GM12878 (cell line): Measurements from ENCODE around the gene PCDHGA10. TPM values are rescaled to one million over a fixed set of nuclear protein-coding genes. Genes with fewer than 3 reads are reported as not detected.

ENCODE experiments used
- BMI1 ChIP-seq: fragments of 450-650 bp; IDR thresholded peaks from 2 replicates; pipeline ENCODE4 v1.6.1; 2016; ENCODE audit warnings: mild to moderate bottlenecking, moderate library complexity, borderline replicate concordance
- BRCA1 ChIP-seq: IDR thresholded peaks from 2 replicates; pipeline ENCODE4 v1.6.1; 2011; ENCODE audit warnings: low read depth, low read length, improper control_type of control experiment
- CBFB ChIP-seq: IDR thresholded peaks from 2 replicates; pipeline ENCODE4 v1.6.1; 2016; ENCODE audit warnings: antibody characterized with exemption, low read depth
- CBX5 ChIP-seq: sonication (generic); IDR thresholded peaks from 2 replicates; pipeline ENCODE4 v1.6.1; 2016; ENCODE audit warnings: low read depth, moderate library complexity, mild to moderate bottlenecking, inconsistent platforms
- CREB1 ChIP-seq: IDR thresholded peaks from 2 replicates; pipeline ENCODE4 v1.6.1; 2012; ENCODE audit warnings: low read depth, mild to moderate bottlenecking, inconsistent platforms
- CTCF ChIP-seq, 3 experiments: IDR thresholded peaks in 2 of 3; conservative IDR thresholded peaks in 1 of 3; 2 replicates each; pipeline ENCODE4 v1.5.1; 2011; ENCODE audit warnings: low read depth in 3 of 3, low read length in 3 of 3, mild to moderate bottlenecking in 3 of 3, control low read depth in 2 of 3, moderate library complexity in 2 of 3, inconsistent platforms in 1 of 3, mixed read lengths in 1 of 3; ENCODE audit not compliant: control insufficient read depth in 2 of 3, insufficient read depth in 1 of 3; ENCODE audit errors: extremely low read depth in 1 of 3
- EED ChIP-seq: sonication (generic); IDR thresholded peaks from 2 replicates; pipeline ENCODE4 v1.6.1; 2016; ENCODE audit warnings: antibody characterized with exemption, low read depth
- EGR1 ChIP-seq, 2 experiments: IDR thresholded peaks; 1 replicate in 1 of 2; 2 replicates in 1 of 2; pipeline ENCODE4 v1.6.1; 2011 to 2012; ENCODE audit warnings: low read depth in 2 of 2, low read length in 2 of 2, borderline replicate concordance in 1 of 2, mild to moderate bottlenecking in 1 of 2, moderate library complexity in 1 of 2
- ESRRA ChIP-seq: IDR thresholded peaks from 2 replicates; pipeline ENCODE4 v1.6.1; 2012; ENCODE audit warnings: mild to moderate bottlenecking, low read length, improper control_type of control experiment
- ETV6 ChIP-seq, 2 experiments: fragments of 450-650 bp in 1 of 2; IDR thresholded peaks in 1 of 2; conservative IDR thresholded peaks in 1 of 2; 2 replicates each; pipeline ENCODE4 v1.6.1; 2014; ENCODE audit warnings: antibody characterized with exemption in 1 of 2, borderline replicate concordance in 1 of 2, low read depth in 1 of 2, mild to moderate bottlenecking in 1 of 2, moderate library complexity in 1 of 2
- FOXM1 ChIP-seq: IDR thresholded peaks from 2 replicates; pipeline ENCODE4 v1.6.1; 2012; ENCODE audit warnings: low read depth, mild to moderate bottlenecking, inconsistent platforms, low read length, moderate library complexity
- GATAD2B ChIP-seq: fragments of 450-650 bp; conservative IDR thresholded peaks from 2 replicates; pipeline ENCODE4 v1.6.1; 2017; ENCODE audit warnings: low read depth, mild to moderate bottlenecking, moderate library complexity
- IKZF2 ChIP-seq, 2 experiments: fragments of 450-650 bp; IDR thresholded peaks; 2 replicates each; pipeline ENCODE4 v1.6.1; 2017; ENCODE audit warnings: mild to moderate bottlenecking in 2 of 2, moderate library complexity in 2 of 2
- MEF2B ChIP-seq: fragments of 450-650 bp; IDR thresholded peaks from 2 replicates; pipeline ENCODE4 v1.6.1; 2018; ENCODE audit warnings: mild to moderate bottlenecking, moderate library complexity; ENCODE audit not compliant: partially characterized antibody, poor library complexity, severe bottlenecking
- MTA2 ChIP-seq: fragments of 450-650 bp; IDR thresholded peaks from 2 replicates; pipeline ENCODE4 v1.6.1; 2016; ENCODE audit warnings: low read depth, mild to moderate bottlenecking, moderate library complexity
- MTA3 ChIP-seq: IDR thresholded peaks from 2 replicates; pipeline ENCODE4 v1.6.1; 2012; ENCODE audit warnings: low read length, inconsistent platforms, borderline replicate concordance
- NBN ChIP-seq: fragments of 450-650 bp; IDR thresholded peaks from 2 replicates; pipeline ENCODE4 v1.6.1; 2016
- PML ChIP-seq: IDR thresholded peaks from 2 replicates; pipeline ENCODE4 v1.6.1; 2012; ENCODE audit warnings: low read length, inconsistent platforms
- POLR2A ChIP-seq: IDR thresholded peaks from 2 replicates; pipeline ENCODE4 v1.6.1; 2011; ENCODE audit warnings: low read depth, mild to moderate bottlenecking, low read length
- POU2F2 ChIP-seq: IDR thresholded peaks from 3 replicates; pipeline ENCODE4 v1.6.1; 2011; ENCODE audit warnings: low read depth, mild to moderate bottlenecking, low read length, borderline replicate concordance
- RAD21 ChIP-seq: IDR thresholded peaks from 2 replicates; pipeline ENCODE4 v1.6.1; 2011; ENCODE audit warnings: mild to moderate bottlenecking, low read depth, low read length, moderate library complexity; ENCODE audit not compliant: insufficient read depth
- RB1 ChIP-seq: fragments of 450-650 bp; formaldehyde crosslinking; IDR thresholded peaks from 2 replicates; pipeline ENCODE4 v1.6.1; 2017; ENCODE audit warnings: mild to moderate bottlenecking, borderline replicate concordance
- RBBP5 ChIP-seq: fragments of 200-600 bp; sonication (generic); conservative IDR thresholded peaks from 2 replicates; pipeline ENCODE4 v1.6.1; 2016
- SMAD1 ChIP-seq: fragments of 450-650 bp; IDR thresholded peaks from 2 replicates; pipeline ENCODE4 v1.6.1; 2018; ENCODE audit warnings: mild to moderate bottlenecking, low read depth; ENCODE audit not compliant: partially characterized antibody
- SP1 ChIP-seq: IDR thresholded peaks from one replicate; pipeline ENCODE4 v1.6.1; 2011; ENCODE audit warnings: low read depth, low read length
- STAT3 ChIP-seq: IDR thresholded peaks from 2 replicates; pipeline ENCODE4 v1.6.1; 2011; ENCODE audit warnings: low read depth, low read length, improper control_type of control experiment
- YY1 ChIP-seq: IDR thresholded peaks from 2 replicates; pipeline ENCODE4 v1.6.1; 2011; ENCODE audit warnings: low read depth, mild to moderate bottlenecking, low read length
- ZNF217 ChIP-seq: fragments of 450-650 bp; IDR thresholded peaks from 2 replicates; pipeline ENCODE4 v1.6.1; 2017; ENCODE audit warnings: antibody characterized with exemption, mild to moderate bottlenecking
- ZNF274 ChIP-seq: IDR thresholded peaks from one replicate; pipeline ENCODE4 v1.8.0; 2011; ENCODE audit not compliant: insufficient read length, insufficient read depth
- polyA plus RNA-seq, 11 experiments: library from polyadenylated mRNA; depleted of rRNA in 4 of 11; unstranded in 6 of 11; stranded (reverse) in 5 of 11; fragments of >200 nt; fragmentation: Nextera tagmentation in 4 of 11; fragmentation: Illumina TruSeq in 1 of 11; extraction: Ambion mirVana in 4 of 11; extraction: Trizol in 1 of 11; gene quantifications; 1 replicate in 1 of 11; 2 replicates in 10 of 11; pipeline versions ENCODE4 v1.2.1 to v1.2.3, GENCODE V29; 2011 to 2016; ENCODE audit warnings: inconsistent platforms in 2 of 11, missing spikeins in 2 of 11, low read depth in 1 of 11
- total RNA-seq, 4 experiments: library from RNA; depleted of rRNA in 3 of 4; stranded (reverse); fragments of >200 nt in 3 of 4; fragmentation: Illumina TruSeq in 1 of 4; extraction: Trizol in 1 of 4; gene quantifications; 2 replicates each; pipeline versions ENCODE4 v1.2.1 to v1.2.3, GENCODE V29; 2013 to 2021
- TF ChIP-seq, protein P1 (sequence below): fragments of 450-650 bp; IDR thresholded peaks from 2 replicates; pipeline ENCODE4 v1.6.1; 2017; ENCODE audit warnings: mild to moderate bottlenecking, low read depth, inconsistent platforms; ENCODE audit not compliant: poor library complexity, severe bottlenecking

PCDHGA10 gene
- total and polyA plus RNA-seq, 10 of the 15 experiments (the other 5 are each of a cell fraction or from before 2014, with no cell fraction given), result 0.39 to 2.2 (median 1.1) TPM

DNA sequence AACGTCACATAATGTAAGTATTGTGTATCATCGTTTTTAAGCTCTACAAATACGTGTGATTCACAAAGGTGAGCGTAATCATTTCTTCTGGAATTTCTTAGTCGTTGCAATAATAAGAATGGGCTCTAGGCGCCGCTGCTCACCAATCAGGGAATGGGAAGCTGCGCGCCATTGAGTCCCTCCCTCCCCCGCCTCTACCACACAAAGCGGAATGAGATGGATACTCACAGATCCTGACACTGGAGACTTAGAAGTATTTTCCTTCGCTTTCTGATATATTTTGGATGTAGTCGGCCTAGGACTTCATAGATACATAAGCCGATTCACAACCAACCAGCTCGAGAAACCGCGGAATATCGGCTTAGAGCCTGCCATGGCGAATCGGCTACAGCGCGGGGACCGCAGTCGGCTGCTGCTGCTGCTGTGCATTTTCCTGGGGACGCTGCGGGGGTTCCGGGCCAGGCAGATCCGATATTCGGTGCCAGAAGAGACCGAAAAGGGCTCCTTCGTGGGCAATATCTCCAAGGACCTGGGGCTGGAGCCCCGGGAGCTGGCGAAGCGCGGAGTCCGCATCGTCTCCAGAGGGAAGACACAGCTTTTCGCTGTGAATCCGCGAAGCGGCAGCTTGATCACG, 8.2 kb downstream of the PCDHGA10 start, which contains the start of gene PCDHGA11 (continued):
- TF ChIP-seq CTCF (IDR thresholded peaks at IDR 0.05 in 2 of 3, conservative IDR thresholded peaks at IDR 0.05 in 1 of 3; ENCODE audit: control insufficient read depth in 2 of 3, extremely low read depth in 1 of 3, insufficient read depth in 1 of 3, low read depth in 3 of 3, low read length in 3 of 3), result peak; percentile 83 to 89 (median 89)
- TF ChIP-seq MTA3, result no peak
- TF ChIP-seq POLR2A, result no peak
- TF ChIP-seq EED, result peak; percentile 52
- TF ChIP-seq IKZF2 (IDR thresholded peaks at IDR 0.05), result peak; percentile 33 to 36; a peak in 3 of 4 replicates
- TF ChIP-seq GATAD2B, result no peak
- no peak for TF ChIP-seq BMI1
- TF ChIP-seq MTA2, result no peak
- no peak for TF ChIP-seq SP1
- TF ChIP-seq CBFB, result 0 out of 2 replicates have a peak, but pooled peaks have one; percentile 16
- TF ChIP-seq MEF2B, result no peak
- TF ChIP-seq BRCA1, result no peak
- TF ChIP-seq CREB1, result 0 out of 2 replicates have a peak, but pooled peaks have one; percentile 37
- peak; percentile 46; the same call in 1 of the 2 replicates for TF ChIP-seq FOXM1
- no peak for TF ChIP-seq ESRRA
- TF ChIP-seq RBBP5, result no peak
- TF ChIP-seq ZNF274, result no peak
- TF ChIP-seq RB1, result peak; percentile 25; the same call in 1 of the 2 replicates
- 0 out of 3 replicates have a peak, but pooled peaks have one; percentile 22 for TF ChIP-seq POU2F2
- TF ChIP-seq EGR1 (IDR thresholded peaks at IDR 0.05; ENCODE audit: borderline replicate concordance in 1 of 2, low read depth in 2 of 2, low read length in 2 of 2), result peak in 1 of 2 experiments; percentile 61; a peak in 1 of 3 replicates
- TF ChIP-seq ETV6 (conservative IDR thresholded peaks at IDR 0.05 in 1 of 2, IDR thresholded peaks at IDR 0.05 in 1 of 2; ENCODE audit: borderline replicate concordance in 1 of 2, low read depth in 1 of 2), result 0 out of 4 replicates have a peak, but pooled peaks of 1 of the 2 experiments have one; percentile 8
- TF ChIP-seq PML, result peak; percentile 41; the same call in 1 of the 2 replicates
- TF ChIP-seq, protein P1, sequence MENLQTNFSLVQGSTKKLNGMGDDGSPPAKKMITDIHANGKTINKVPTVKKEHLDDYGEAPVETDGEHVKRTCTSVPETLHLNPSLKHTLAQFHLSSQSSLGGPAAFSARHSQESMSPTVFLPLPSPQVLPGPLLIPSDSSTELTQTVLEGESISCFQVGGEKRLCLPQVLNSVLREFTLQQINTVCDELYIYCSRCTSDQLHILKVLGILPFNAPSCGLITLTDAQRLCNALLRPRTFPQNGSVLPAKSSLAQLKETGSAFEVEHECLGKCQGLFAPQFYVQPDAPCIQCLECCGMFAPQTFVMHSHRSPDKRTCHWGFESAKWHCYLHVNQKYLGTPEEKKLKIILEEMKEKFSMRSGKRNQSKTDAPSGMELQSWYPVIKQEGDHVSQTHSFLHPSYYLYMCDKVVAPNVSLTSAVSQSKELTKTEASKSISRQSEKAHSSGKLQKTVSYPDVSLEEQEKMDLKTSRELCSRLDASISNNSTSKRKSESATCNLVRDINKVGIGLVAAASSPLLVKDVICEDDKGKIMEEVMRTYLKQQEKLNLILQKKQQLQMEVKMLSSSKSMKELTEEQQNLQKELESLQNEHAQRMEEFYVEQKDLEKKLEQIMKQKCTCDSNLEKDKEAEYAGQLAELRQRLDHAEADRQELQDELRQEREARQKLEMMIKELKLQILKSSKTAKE, result no peak
- no peak for TF ChIP-seq SMAD1
- TF ChIP-seq CBX5, result peak; percentile 84; the same call in 1 of the 2 replicates
- TF ChIP-seq ZNF217, result no peak
- peak; percentile 82 for TF ChIP-seq RAD21
- no peak for TF ChIP-seq STAT3
- TF ChIP-seq NBN, result 0 out of 2 replicates have a peak, but pooled peaks have one; percentile 65
- TF ChIP-seq YY1, result peak; percentile 91
